K562 (cell line): ENCODE measurements around the gene MOXD1. TPM values are rescaled to one million over a fixed set of nuclear protein-coding genes. Genes with fewer than 3 reads are reported as not detected.

Experiments
- ATAC-seq: fragments of 200-7000 bp; cut with Tn5 transposase; 3 replicates; pipeline ENCODE4 v1.9.1; 2020; ENCODE audit warnings: moderate library complexity
- BruUV-seq: library from RNA; stranded (reverse); fragments of 400-500 nt; replicated peaks from 2 replicates; lab custom pipeline; 2021; lab: Mats Ljungman, UMichigan
- CTCF ChIA-PET: fragments of 300-600 bp; formaldehyde crosslinking; extraction: SDS; loops from one replicate; lab custom pipeline; 2021; ENCODE audit warnings: low intra/inter-chr PET ratio; lab: Yijun Ruan, JAX
- POLR2A ChIA-PET: fragments of 300-600, 350-650 bp; sonication (Branson Sonifier 250); formaldehyde crosslinking; extraction: SDS; loops from one replicate; lab custom pipeline; 2021; ENCODE audit warnings: antibody characterized with exemption, inconsistent platforms; lab: Yijun Ruan, JAX
- DNase-seq, 4 experiments: peaks; one replicate each; pipeline versions ENCODE4 v3.0.0 to v3.0.0-alpha.2; 2011 to 2018; ENCODE audit warnings: low spot score in 3 of 4, mixed read lengths in 3 of 4; ENCODE audit errors: extremely low read depth in 1 of 4
- FAIRE-seq: peaks from 2 replicates; lab custom pipeline; 2011; peaks lifted over from hg19 to GRCh38; lab: Jason Lieb, UNC
- H2AFZ ChIP-seq: 2 replicates; pipeline ENCODE4 v1.6.0; 2011; ENCODE audit warnings: low read depth, low read length, control low read depth, inconsistent platforms
- H3K27ac ChIP-seq: fragments of 200-600 bp; 3 replicates; pipeline ENCODE4 v1.8.0; 2011; ENCODE audit warnings: low read depth, mild to moderate bottlenecking, control low read depth, inconsistent platforms, low read length, moderate library complexity, mixed read lengths; ENCODE audit errors: extremely low read depth
- H3K27me3 ChIP-seq, 2 experiments: fragments of 300-600 bp in 1 of 2; 2 replicates in 1 of 2; 3 replicates in 1 of 2; pipeline versions ENCODE4 v1.6.0 to v1.8.0; 2011; ENCODE audit warnings: inconsistent platforms in 2 of 2, low read length in 2 of 2, mild to moderate bottlenecking in 1 of 2, mixed read lengths in 1 of 2, moderate library complexity in 1 of 2; ENCODE audit not compliant: control insufficient read depth in 2 of 2, insufficient read depth in 2 of 2
- H3K36me3 ChIP-seq: fragments of 300-600 bp; 3 replicates; pipeline ENCODE4 v1.8.0; 2011; ENCODE audit warnings: mild to moderate bottlenecking, low read length, inconsistent platforms; ENCODE audit not compliant: control insufficient read depth, insufficient read depth
- H3K4me1 ChIP-seq, 2 experiments: fragments of 200-600 bp in 1 of 2; replicated peaks in 1 of 2; 2 replicates in 1 of 2; 3 replicates in 1 of 2; pipeline versions ENCODE4 v1.5.1 to v1.8.0; 2011; ENCODE audit warnings: inconsistent platforms in 2 of 2, low read length in 2 of 2, mild to moderate bottlenecking in 1 of 2, mixed read lengths in 1 of 2, moderate library complexity in 1 of 2; ENCODE audit not compliant: control insufficient read depth in 2 of 2, insufficient read depth in 2 of 2
- H3K4me2 ChIP-seq: 2 replicates; pipeline ENCODE4 v1.6.1; 2011; ENCODE audit warnings: low read length, control low read depth, inconsistent platforms, mixed read lengths; ENCODE audit not compliant: insufficient read depth
- H3K4me3 ChIP-seq: fragments of 200-600 bp; sonication (generic), shearing (Covaris generic); 2 replicates; pipeline ENCODE4 v1.5.1; 2016; ENCODE audit warnings: control low read depth, inconsistent platforms
- H3K79me2 ChIP-seq: fragments of 200-600 bp; 3 replicates; pipeline ENCODE4 v1.8.0; 2011; ENCODE audit warnings: low read length, inconsistent platforms; ENCODE audit not compliant: control insufficient read depth, insufficient read depth
- H3K9ac ChIP-seq, 2 experiments: 2 replicates each; pipeline versions ENCODE4 v1.6.0 to v1.6.1; 2011; ENCODE audit warnings: low read depth in 2 of 2, low read length in 2 of 2, control low read depth in 1 of 2, inconsistent platforms in 1 of 2, mild to moderate bottlenecking in 1 of 2, mixed read lengths in 1 of 2; ENCODE audit not compliant: insufficient read depth in 1 of 2
- H3K9me1 ChIP-seq: one replicate; pipeline ENCODE4 v1.6.0; 2011; ENCODE audit warnings: inconsistent platforms, mild to moderate bottlenecking, low read length, moderate library complexity; ENCODE audit not compliant: control insufficient read depth, insufficient read depth
- H3K9me3 ChIP-seq: replicated peaks from 2 replicates; pipeline ENCODE4 v1.5.1; 2011; ENCODE audit warnings: low read depth, low read length, inconsistent platforms; ENCODE audit not compliant: control insufficient read depth, insufficient read depth
- H4K20me1 ChIP-seq: replicated peaks from 2 replicates; pipeline ENCODE4 v1.6.1; 2011; ENCODE audit warnings: low read length, inconsistent platforms, mixed read lengths; ENCODE audit not compliant: control insufficient read depth, insufficient read depth
- RREB1 ChIP-seq: fragments of 250-450 bp; sonication (Bioruptor Pico); IDR thresholded peaks from 2 replicates; pipeline ENCODE4 v1.4.0; 2020
- ZNF407 ChIP-seq: fragments of 450-650 bp; IDR thresholded peaks from 2 replicates; pipeline ENCODE4 v1.6.1; 2016; ENCODE audit warnings: low read depth
- WGBS: fragments of 100-300 bp; shearing (Covaris generic); methylation state at CpG from one replicate; pipeline ENCODE4 v1.1.6; 2016; ENCODE audit warnings: low coverage, mixed read lengths; ENCODE audit not compliant: insufficient coverage; ENCODE audit errors: missing lambda C conversion rate; 5-methylcytosine and 5-hydroxymethylcytosine counted together
- in situ Hi-C: fragments of 300-500 bp; cut with MboI; formaldehyde crosslinking; loops from 4 replicates; pipeline ENCODE4 v1.15.0; 2018; ENCODE audit warnings: inconsistent platforms, mixed read lengths
- intact Hi-C: fragments of 100-400 bp; cut with micrococcal nuclease; formaldehyde crosslinking; loops from 2 replicates; pipeline ENCODE4 v1.14.2; 2022
- polyA plus RNA-seq, 8 experiments: library from polyadenylated mRNA; depleted of rRNA in 4 of 8; stranded (reverse) in 5 of 8; unstranded in 3 of 8; fragments of >200 nt; fragmentation: Nextera tagmentation in 2 of 8; fragmentation: Illumina TruSeq in 1 of 8; extraction: Ambion mirVana in 2 of 8; extraction: Trizol in 1 of 8; gene quantifications; 2 replicates each; pipeline versions ENCODE4 v1.2.1 to v1.2.3, GENCODE V29; 2011 to 2014; ENCODE audit warnings: inconsistent platforms in 1 of 8, missing spikeins in 1 of 8
- total RNA-seq, 7 experiments: library from RNA; depleted of rRNA in 6 of 7; stranded (reverse); fragments of >200 nt in 6 of 7; fragmentation: Illumina TruSeq in 2 of 7; extraction: Trizol in 2 of 7; gene quantifications; 2 replicates each; pipeline versions ENCODE4 v1.2.1 to v1.2.3, GENCODE V29; 2011 to 2021; ENCODE audit warnings: low replicate concordance in 1 of 7

The MOXD1 gene
- total and polyA plus RNA-seq, 9 of the 15 experiments (the other 6 are each of a cell fraction or from before 2014, with no cell fraction given): not detected

- 0% methylated on average over 4 of the region's 4 CpGs for WGBS
- Histone ChIP-seq H3K36me3 (no peaks in the 10 kb centered on the region), H3K4me2 (no peak overlapping the region), H4K20me1 (no peaks in the 10 kb centered on the region), H3K4me1 (peaks cover 0 to 11% of the 10 kb centered on the region in 2 experiments; a peak in 2 of 5 replicates), H3K27me3 (peaks cover 9 to 28% of the 10 kb centered on the region in 2 experiments; a peak in 4 of 5 replicates), H2AFZ (no peak overlapping the region), H3K9me3 (no peaks in the 10 kb centered on the region), H3K9ac (no peak overlapping the region), H3K79me2 (no peaks in the 10 kb centered on the region), H3K4me3 (no peak overlapping the region), H3K9me1 (no peaks in the 10 kb centered on the region), H3K27ac (no peak overlapping the region)
- DNase-seq: no peak
- no peak for FAIRE-seq
- no peak for ATAC-seq
- BruUV-seq: no TSS peak
- intact Hi-C loops (loop anchor here (5.0 kb wide), 1 partner anchor 83 kb away; no protein-coding TSS in a partner anchor), in situ Hi-C loops (no loop called here)
- ChIA-PET POLR2A (no interaction called here), CTCF (no interaction called here)
- TF ChIP-seq RREB1 (CRISPR knock-in tag) (no peak), ZNF407 (no peak)
Observed at GRCh38 chr6:132399376-132400074, 1.8 kb downstream of the MOXD1 start.
